Activated T-cell treated with anti-CD3 and anti-CD28 coated beads, Interleukin-2, amount 50 U/mL, for 24 hours (primary cell): Measurements from ENCODE around the gene COL15A1.

Experiments
- DNase-seq: peaks from one replicate; pipeline ENCODE4 v3.0.0-alpha.2; 2020
- H3K27ac Mint-ChIP-seq: 2 replicates; pipeline ENCODE4 v1.8.0; 2020; ENCODE audit warnings: mild to moderate bottlenecking, mixed read lengths
- H3K27me3 Mint-ChIP-seq: 2 replicates; pipeline ENCODE4 v1.8.0; 2020; ENCODE audit warnings: mixed read lengths
- H3K36me3 Mint-ChIP-seq: 2 replicates; pipeline ENCODE4 v1.8.0; 2020; ENCODE audit warnings: low read depth, mixed read lengths
- H3K4me1 Mint-ChIP-seq: 2 replicates; pipeline ENCODE4 v1.8.0; 2020; ENCODE audit warnings: low read depth, mixed read lengths
- H3K4me3 Mint-ChIP-seq: 2 replicates; pipeline ENCODE4 v1.8.0; 2020; ENCODE audit warnings: mild to moderate bottlenecking, moderate library complexity, mixed read lengths
- H3K9me3 Mint-ChIP-seq: 2 replicates; pipeline ENCODE4 v1.8.0; 2020; ENCODE audit warnings: mixed read lengths

COL15A1 gene

GRCh38 chr9:99024959-99025358 is 81.3 kb downstream of the COL15A1 start:
- DNase-seq, result peak; percentile 16
- Mint-ChIP-seq H3K4me1 (peaks cover 18% of the 10 kb centered on the region), H3K27me3 (no peaks in the 10 kb centered on the region), H3K9me3 (no peaks in the 10 kb centered on the region), H3K4me3 (no peak overlapping the region), H3K36me3 (no peaks in the 10 kb centered on the region), H3K27ac (no peak overlapping the region)

DNA sequence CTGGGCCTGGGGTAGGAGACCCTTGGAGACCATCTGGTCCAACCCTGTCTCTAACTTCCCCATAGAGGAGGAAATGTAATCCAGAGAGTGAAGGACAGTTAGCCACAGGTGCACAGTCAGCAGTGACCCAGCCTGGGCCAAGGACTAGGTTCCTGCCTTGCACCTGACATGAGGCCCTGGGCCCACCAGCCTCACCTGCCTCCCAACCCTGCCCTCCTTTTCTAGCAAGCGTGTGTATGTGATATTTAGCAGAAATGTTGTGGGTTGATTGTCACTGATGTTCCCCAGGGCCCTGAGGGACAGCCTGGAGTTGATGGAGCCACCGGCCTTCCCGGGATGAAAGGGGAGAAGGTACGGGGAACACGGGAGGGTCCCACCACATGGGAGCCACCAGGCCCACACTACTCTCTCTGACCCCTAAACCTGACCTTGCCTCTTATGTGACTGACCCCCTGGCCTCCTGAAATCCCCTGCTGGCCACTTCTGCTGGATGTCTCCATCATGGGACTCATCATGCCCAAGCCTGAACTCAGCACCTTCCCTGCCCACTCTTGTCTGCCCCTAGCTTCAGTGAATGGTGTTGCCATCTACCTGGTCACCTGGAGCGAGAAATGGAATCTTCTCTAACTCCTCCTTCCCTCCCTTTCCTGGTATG is 82.0 kb downstream of the COL15A1 start:
- Mint-ChIP-seq H3K4me1 (peaks cover 20% of the 10 kb centered on the region), H3K9me3 (no peaks in the 10 kb centered on the region), H3K36me3 (no peaks in the 10 kb centered on the region), H3K27ac (no peak overlapping the region), H3K27me3 (no peaks in the 10 kb centered on the region), H3K4me3 (no peak overlapping the region)
- peak; percentile 14 for DNase-seq

- H3K36me3 Mint-ChIP-seq, result no peaks in the 10 kb centered on the region
- peaks cover 20% of the 10 kb centered on the region for H3K4me1 Mint-ChIP-seq
- no peak overlapping the region for H3K4me3 Mint-ChIP-seq
- H3K27ac Mint-ChIP-seq, result no peak overlapping the region
- DNase-seq, result peak; percentile 23
- no peaks in the 10 kb centered on the region for H3K27me3 Mint-ChIP-seq
- no peaks in the 10 kb centered on the region for H3K9me3 Mint-ChIP-seq
Measured at GRCh38 chr9:99026271-99026955, 82.7 kb downstream of the COL15A1 start.

DNA sequence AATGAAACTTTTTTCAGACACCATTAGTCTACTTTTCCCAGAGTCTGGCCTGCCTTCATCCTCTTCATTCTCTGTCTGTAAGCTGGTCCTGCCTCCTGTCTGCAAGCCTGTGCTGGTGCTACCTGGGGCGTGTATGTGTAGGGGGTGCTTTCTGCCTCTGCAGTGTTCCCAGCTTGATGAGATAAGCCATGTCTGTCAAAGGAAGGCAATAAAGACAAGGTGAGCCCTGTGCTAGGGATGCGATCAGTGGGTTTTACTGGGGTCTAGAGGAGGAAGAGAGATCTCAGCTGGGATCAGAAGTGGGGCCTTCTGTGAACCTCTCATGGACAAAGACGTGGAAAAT is 83.2 kb downstream of the COL15A1 start:
- no peak overlapping the region for H3K4me3 Mint-ChIP-seq
- H3K36me3 Mint-ChIP-seq, result no peaks in the 10 kb centered on the region
- no peak overlapping the region for H3K27ac Mint-ChIP-seq
- H3K27me3 Mint-ChIP-seq, result no peaks in the 10 kb centered on the region
- H3K4me1 Mint-ChIP-seq, result peaks cover 20% of the 10 kb centered on the region
- no peaks in the 10 kb centered on the region for H3K9me3 Mint-ChIP-seq
- peak; percentile 27 for DNase-seq

DNA sequence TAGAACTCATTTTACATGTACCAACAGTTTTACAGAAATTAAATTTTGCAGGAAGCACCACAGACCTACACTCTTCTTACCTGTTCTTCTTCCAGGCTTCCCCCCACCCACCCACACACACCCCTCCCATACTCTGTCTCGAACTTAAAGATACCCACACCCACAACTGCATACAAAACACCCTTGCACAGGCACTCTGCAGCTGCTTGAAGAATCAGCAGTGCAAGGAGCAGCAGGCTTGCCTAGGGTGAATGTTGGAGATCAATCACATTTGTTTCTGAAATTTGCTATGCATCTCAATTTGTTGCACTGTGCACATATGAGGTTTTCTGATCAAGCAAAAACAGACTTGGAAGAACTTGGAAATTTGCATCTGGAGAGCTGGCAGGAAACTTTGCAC is 83.7 kb downstream of the COL15A1 start:
- Mint-ChIP-seq H3K36me3 (no peaks in the 10 kb centered on the region), H3K4me3 (no peak overlapping the region), H3K4me1 (peaks cover 20% of the 10 kb centered on the region), H3K27ac (no peak overlapping the region), H3K27me3 (no peaks in the 10 kb centered on the region), H3K9me3 (no peaks in the 10 kb centered on the region)
- no peak for DNase-seq

DNA sequence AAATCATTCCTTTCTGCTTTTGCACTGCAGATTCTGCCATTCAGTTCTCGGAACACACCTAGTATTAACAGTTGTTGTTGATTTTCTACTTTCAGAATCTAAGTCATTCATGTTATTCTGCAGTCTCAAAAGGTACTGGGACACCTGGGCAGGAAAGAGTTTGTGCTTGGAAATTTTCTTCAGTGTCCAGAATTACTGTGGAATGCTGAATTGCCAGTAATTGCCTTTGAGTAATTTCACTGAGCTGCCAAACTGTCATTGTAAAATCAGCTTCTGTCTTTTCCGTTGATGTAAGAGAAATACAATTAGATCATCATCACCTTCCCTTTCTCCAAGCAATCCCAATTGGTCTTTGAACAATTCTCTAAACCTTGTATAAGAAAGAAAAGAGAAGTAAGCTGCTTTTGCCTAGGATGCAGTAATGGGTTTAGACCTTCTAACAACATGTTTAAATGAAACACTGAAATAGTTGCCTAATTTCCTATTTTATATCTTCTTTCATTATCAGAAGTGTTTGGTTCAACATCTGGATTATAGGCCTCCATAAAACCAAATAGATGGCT is 85.5 kb downstream of the COL15A1 start:
- H3K27ac Mint-ChIP-seq, result no peak overlapping the region
- no peaks in the 10 kb centered on the region for H3K36me3 Mint-ChIP-seq
- H3K27me3 Mint-ChIP-seq, result no peaks in the 10 kb centered on the region
- H3K4me3 Mint-ChIP-seq, result no peak overlapping the region
- H3K9me3 Mint-ChIP-seq, result no peaks in the 10 kb centered on the region
- peaks cover 20% of the 10 kb centered on the region for H3K4me1 Mint-ChIP-seq
- no peak for DNase-seq

GRCh38 chr9:99030092-99030511 is 86.4 kb downstream of the COL15A1 start:
- no peak for DNase-seq
- Mint-ChIP-seq H3K27me3 (no peaks in the 10 kb centered on the region), H3K27ac (no peak overlapping the region), H3K4me3 (no peak overlapping the region), H3K36me3 (no peaks in the 10 kb centered on the region), H3K9me3 (no peaks in the 10 kb centered on the region), H3K4me1 (peaks cover 22% of the 10 kb centered on the region)

DNA sequence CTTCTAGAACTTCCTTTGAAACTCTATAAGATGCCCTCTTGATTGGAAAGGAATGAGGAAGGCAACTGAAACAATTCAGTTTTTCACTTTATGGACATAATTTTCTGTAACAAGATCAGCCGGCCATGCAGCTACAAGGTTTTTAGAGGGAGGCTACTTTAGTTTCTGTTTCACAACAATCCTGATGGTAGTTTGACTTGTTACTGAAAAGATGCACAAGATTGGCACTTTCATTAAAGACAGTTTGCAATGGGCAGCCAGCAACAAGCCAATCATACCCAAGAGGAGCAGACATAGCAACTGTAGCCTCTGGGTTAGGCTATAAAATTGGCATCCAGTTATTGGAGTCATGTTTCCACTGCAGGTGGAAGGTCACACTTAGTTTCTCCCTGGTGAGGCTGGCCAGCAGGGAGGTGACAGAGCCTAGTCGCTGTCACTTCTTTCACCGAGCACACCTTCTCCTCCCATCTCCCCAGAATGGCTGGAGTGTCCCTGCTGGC is 87.0 kb downstream of the COL15A1 start:
- no peaks in the 10 kb centered on the region for H3K36me3 Mint-ChIP-seq
- H3K4me3 Mint-ChIP-seq, result no peak overlapping the region
- no peaks in the 10 kb centered on the region for H3K9me3 Mint-ChIP-seq
- DNase-seq, result peak; percentile 2
- H3K27ac Mint-ChIP-seq, result no peak overlapping the region
- H3K27me3 Mint-ChIP-seq, result no peaks in the 10 kb centered on the region
- H3K4me1 Mint-ChIP-seq, result peaks cover 28% of the 10 kb centered on the region

DNA sequence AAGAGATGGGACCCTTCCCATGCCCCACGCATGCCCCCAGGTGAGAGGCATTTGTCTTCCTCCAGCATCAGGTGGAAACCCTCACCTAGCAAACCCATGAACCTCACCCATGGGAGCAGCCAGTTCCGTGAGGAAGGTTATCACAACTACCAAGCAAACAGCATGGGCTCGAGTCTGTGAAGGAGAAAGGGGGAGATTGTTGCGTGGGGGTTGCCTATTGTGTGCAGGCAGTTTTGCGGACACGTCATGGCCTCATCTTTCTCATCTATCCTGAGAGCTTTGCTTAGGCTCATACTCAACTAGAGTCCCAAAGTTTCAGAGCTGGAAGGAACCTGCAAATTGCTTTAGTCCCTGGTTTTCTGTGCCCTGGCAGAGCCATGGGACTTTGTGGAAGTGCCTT is 87.6 kb downstream of the COL15A1 start:
- Mint-ChIP-seq H3K36me3 (no peaks in the 10 kb centered on the region), H3K9me3 (no peaks in the 10 kb centered on the region), H3K27me3 (no peaks in the 10 kb centered on the region), H3K4me1 (peaks cover 30% of the 10 kb centered on the region), H3K27ac (no peak overlapping the region), H3K4me3 (no peak overlapping the region)
- DNase-seq, result peak; percentile 11

GRCh38 chr9:99031994-99032393 is 88.3 kb downstream of the COL15A1 start:
- Mint-ChIP-seq H3K9me3 (no peaks in the 10 kb centered on the region), H3K27ac (no peak overlapping the region), H3K27me3 (no peaks in the 10 kb centered on the region), H3K4me3 (no peak overlapping the region), H3K4me1 (peaks cover 24% of the 10 kb centered on the region), H3K36me3 (no peaks in the 10 kb centered on the region)
- no peak for DNase-seq

DNA sequence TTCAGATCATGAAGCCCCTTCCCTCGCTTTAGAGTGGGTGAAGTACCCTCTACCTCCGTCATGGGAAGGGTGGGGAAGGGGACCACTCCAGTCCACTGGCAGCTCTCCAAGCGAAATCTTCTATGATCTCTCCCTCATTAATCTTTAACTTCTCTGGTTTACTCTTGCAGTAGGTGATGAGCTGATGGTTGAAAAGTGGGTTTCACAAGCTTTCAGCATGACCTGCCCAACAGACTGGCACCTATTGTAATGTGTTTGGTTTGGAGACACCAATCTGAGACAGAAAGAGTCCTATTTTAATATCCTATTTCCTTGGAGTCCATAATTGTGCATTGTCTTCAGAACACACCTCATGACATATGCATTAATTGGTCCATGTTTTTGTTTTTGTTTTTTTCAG is 90.4 kb downstream of the COL15A1 start:
- H3K9me3 Mint-ChIP-seq, result no peaks in the 10 kb centered on the region
- H3K4me3 Mint-ChIP-seq, result no peak overlapping the region
- H3K27me3 Mint-ChIP-seq, result no peaks in the 10 kb centered on the region
- peaks cover 23% of the 10 kb centered on the region for H3K4me1 Mint-ChIP-seq
- no peak overlapping the region for H3K27ac Mint-ChIP-seq
- H3K36me3 Mint-ChIP-seq, result no peaks in the 10 kb centered on the region
- DNase-seq, result no peak

GRCh38 chr9:99035313-99035712 is 91.6 kb downstream of the COL15A1 start:
- Mint-ChIP-seq H3K4me3 (no peak overlapping the region), H3K9me3 (no peaks in the 10 kb centered on the region), H3K27me3 (no peaks in the 10 kb centered on the region), H3K36me3 (no peaks in the 10 kb centered on the region), H3K27ac (no peak overlapping the region), H3K4me1 (peaks cover 32% of the 10 kb centered on the region)
- DNase-seq, result peak; percentile 25

DNA sequence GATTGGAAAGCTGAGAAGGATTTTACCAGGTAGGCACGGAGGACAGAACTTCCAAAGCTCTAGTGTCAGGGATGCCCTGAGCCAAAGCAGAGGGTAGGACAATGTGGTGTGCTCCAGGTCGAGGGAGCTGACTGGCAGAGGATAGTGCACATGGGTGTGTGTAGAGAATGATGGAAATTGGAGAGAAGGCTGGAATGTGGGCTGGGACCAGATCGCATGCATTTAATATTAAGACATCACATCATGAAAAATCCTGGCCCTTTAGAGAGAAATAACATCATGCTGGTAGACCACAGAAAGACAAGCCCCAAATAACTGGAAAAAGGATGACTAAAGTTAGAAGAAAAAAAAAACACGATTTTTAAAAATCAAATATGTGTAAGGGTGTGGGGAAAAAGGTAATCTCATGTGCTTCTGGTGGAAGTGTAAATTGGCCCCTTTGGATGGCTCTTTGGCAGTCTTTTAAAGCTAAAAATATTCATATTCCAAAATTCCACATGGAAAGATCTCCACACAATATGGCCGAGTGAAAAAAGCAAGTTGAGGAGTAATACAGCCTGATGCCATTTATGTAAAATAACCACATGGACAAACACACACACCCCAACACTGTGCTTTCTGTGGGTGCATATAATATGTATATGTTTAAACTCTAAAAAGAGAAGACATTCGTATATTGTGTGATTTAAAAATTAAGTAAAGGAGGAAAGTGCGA is 94.2 kb downstream of the COL15A1 start:
- Mint-ChIP-seq H3K9me3 (no peaks in the 10 kb centered on the region), H3K4me1 (peaks cover 42% of the 10 kb centered on the region), H3K27ac (no peak overlapping the region), H3K4me3 (no peak overlapping the region), H3K27me3 (no peaks in the 10 kb centered on the region), H3K36me3 (no peaks in the 10 kb centered on the region)
- no peak for DNase-seq

DNA sequence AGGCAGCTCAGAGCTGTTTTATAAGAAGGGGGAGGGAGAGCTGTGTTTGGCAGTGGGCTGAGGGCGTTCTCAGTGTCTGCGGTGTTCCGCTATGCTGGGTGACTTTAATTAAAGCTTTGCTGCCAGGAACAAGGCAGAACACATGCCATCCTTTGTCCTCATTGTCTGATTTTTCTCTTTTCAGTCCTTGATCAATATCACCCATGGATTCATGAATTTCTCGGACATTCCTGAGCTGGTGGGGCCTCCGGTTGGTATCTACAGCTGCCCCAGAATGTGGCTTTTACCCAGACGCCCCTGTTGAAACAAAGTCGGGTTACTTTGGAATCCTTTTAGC is 94.7 kb downstream of the COL15A1 start:
- Mint-ChIP-seq H3K27ac (no peak overlapping the region), H3K4me3 (no peak overlapping the region), H3K36me3 (no peaks in the 10 kb centered on the region), H3K27me3 (no peaks in the 10 kb centered on the region), H3K9me3 (no peaks in the 10 kb centered on the region), H3K4me1 (peaks cover 42% of the 10 kb centered on the region)
- no peak for DNase-seq
